Neural cell (in vitro differentiated cells): ENCODE data around the gene TSPAN9.

ENCODE experiments used
- MXI1 ChIP-seq: fragments of 450-650 bp; conservative IDR thresholded peaks from 2 replicates; pipeline ENCODE4 v1.6.1; 2014; ENCODE audit warnings: antibody characterized with exemption, mild to moderate bottlenecking; ENCODE audit not compliant: poor library complexity, severe bottlenecking
- POLR2AphosphoS5 ChIP-seq: IDR thresholded peaks from 2 replicates; pipeline ENCODE4 v1.6.1; 2012
- TF ChIP-seq, protein P1 (sequence below): fragments of 450-650 bp; IDR thresholded peaks from 2 replicates; pipeline ENCODE4 v1.5.1; 2014; ENCODE audit warnings: antibody characterized with exemption, mild to moderate bottlenecking, moderate library complexity; ENCODE audit not compliant: poor library complexity, severe bottlenecking

DNA sequence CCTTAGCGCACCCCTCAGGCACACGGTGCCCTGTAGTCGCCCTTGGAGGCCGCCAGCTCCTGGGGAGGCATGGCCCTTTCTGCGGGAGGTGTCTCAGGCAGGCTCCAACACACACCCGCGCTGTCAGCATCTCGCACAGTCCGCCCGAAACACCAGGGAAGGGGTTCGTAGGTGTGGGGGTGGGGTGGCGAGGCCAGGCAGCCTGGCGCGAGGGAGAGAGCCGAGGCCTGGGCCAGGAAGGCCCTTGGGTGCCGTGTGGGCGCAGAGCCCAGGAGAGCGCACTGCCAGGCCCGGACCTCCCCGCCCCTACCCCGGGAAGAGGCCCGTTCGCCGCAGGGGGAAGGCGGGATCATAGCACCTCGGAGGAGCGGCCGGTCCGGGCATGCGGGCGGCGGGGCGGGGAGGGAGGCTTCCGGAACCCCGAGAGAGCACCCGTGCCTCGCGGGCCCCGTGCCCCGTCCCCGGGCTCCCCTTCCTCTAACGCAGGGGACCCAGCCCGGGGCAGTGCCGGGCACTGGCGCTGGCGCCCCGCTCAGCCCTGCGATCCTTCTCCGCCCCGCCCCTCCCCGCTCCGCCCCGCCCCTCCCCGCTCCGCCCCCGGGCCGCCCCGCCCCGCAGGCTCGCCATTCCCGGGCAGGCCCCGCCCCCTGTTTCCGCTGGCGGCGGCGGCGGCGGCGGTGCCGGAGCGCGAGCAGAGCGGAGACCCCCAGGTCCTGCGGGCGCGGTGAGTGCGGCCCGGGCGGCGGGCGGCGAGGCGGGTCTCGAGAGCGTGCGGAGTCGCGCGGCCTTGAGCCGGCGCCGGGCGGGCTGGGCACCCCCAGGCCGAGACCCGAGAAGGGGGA lies at the start of gene TSPAN9:
- no peak for TF ChIP-seq POLR2AphosphoS5
- no peak for TF ChIP-seq MXI1
- TF ChIP-seq, protein P1, sequence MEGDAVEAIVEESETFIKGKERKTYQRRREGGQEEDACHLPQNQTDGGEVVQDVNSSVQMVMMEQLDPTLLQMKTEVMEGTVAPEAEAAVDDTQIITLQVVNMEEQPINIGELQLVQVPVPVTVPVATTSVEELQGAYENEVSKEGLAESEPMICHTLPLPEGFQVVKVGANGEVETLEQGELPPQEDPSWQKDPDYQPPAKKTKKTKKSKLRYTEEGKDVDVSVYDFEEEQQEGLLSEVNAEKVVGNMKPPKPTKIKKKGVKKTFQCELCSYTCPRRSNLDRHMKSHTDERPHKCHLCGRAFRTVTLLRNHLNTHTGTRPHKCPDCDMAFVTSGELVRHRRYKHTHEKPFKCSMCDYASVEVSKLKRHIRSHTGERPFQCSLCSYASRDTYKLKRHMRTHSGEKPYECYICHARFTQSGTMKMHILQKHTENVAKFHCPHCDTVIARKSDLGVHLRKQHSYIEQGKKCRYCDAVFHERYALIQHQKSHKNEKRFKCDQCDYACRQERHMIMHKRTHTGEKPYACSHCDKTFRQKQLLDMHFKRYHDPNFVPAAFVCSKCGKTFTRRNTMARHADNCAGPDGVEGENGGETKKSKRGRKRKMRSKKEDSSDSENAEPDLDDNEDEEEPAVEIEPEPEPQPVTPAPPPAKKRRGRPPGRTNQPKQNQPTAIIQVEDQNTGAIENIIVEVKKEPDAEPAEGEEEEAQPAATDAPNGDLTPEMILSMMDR = peak; percentile 15
